GM23338 (cell line): ENCODE measurements around the gene TBX1.

Source experiments
- CREB1 ChIP-seq: fragments of 250-450 bp; sonication (Bioruptor Pico); IDR thresholded peaks from 2 replicates; pipeline ENCODE4 v1.5.0; 2020; ENCODE audit warnings: low read depth, mild to moderate bottlenecking, moderate library complexity
- CTCF ChIP-seq, 2 experiments: fragments of 200-600 bp in 1 of 2; sonication (generic) in 1 of 2; conservative IDR thresholded peaks; 2 replicates each; pipeline versions ENCODE4 v1.5.1 to v1.6.1; 2016 to 2017; ENCODE audit warnings: antibody characterized with exemption in 2 of 2, low read depth in 2 of 2, mild to moderate bottlenecking in 2 of 2, moderate library complexity in 1 of 2
- EZH2 ChIP-seq: fragments of 200-600 bp; sonication (generic); IDR thresholded peaks from one replicate; pipeline ENCODE4 v1.8.0; 2017; ENCODE audit warnings: antibody characterized with exemption, mild to moderate bottlenecking, low read depth; ENCODE audit not compliant: unreplicated experiment
- EZH2phosphoT487 ChIP-seq: fragments of 200-600 bp; sonication (generic); IDR thresholded peaks from one replicate; pipeline ENCODE4 v1.8.1; 2018; ENCODE audit warnings: antibody characterized with exemption; ENCODE audit not compliant: unreplicated experiment
- JUNB ChIP-seq: IDR thresholded peaks from one replicate; pipeline ENCODE4 v1.6.1; 2016; ENCODE audit warnings: antibody characterized with exemption; ENCODE audit not compliant: unreplicated experiment
- POLR2AphosphoS5 ChIP-seq: IDR thresholded peaks from 2 replicates; pipeline ENCODE4 v1.6.1; 2016; ENCODE audit warnings: antibody characterized with exemption, low read depth
- REST ChIP-seq: IDR thresholded peaks from one replicate; pipeline ENCODE4 v1.6.1; 2018; ENCODE audit warnings: antibody characterized with exemption; ENCODE audit not compliant: unreplicated experiment
- STAT1 ChIP-seq: IDR thresholded peaks from one replicate; pipeline ENCODE4 v1.6.1; 2016; ENCODE audit warnings: antibody characterized with exemption; ENCODE audit not compliant: unreplicated experiment
- ZNF114 ChIP-seq: fragments of 250-450 bp; sonication (Bioruptor Pico); IDR thresholded peaks from 2 replicates; pipeline ENCODE4 v1.5.0; 2020; ENCODE audit warnings: mild to moderate bottlenecking, moderate library complexity
- TF ChIP-seq, protein P1 (sequence below): IDR thresholded peaks from 2 replicates; pipeline ENCODE4 v1.6.1; 2016; ENCODE audit warnings: antibody characterized with exemption

DNA sequence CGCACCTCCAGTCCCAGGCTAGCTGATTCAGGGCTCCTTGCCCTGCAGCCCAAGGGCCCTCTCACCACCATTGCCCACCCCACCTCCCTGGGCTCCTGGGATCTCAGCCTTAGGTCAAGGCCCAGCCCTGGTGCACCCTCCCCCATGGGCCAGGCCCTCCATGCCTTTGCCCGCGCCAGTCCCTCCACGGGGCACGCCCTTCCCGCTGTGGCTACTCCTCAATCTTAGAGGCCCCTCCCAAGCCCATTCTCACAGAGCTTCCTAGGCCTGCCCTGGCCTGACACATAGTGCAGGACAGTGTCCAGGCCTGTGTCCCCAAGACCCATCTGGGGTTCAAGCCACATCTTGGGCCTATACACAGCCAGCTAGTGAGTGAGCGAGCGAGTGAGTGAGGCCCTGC is 30.4 kb upstream of the TBX1 start:
- TF ChIP-seq CTCF (conservative IDR thresholded peaks at IDR 0.05; ENCODE audit: low read depth in 2 of 2), result no peak
- no peak for TF ChIP-seq JUNB
- no peak for TF ChIP-seq POLR2AphosphoS5
- no peak for TF ChIP-seq STAT1
- no peak for TF ChIP-seq CREB1 (CRISPR knock-in tag)
- TF ChIP-seq EZH2, result no peak
- no peak for TF ChIP-seq EZH2phosphoT487
- TF ChIP-seq REST, result no peak
- TF ChIP-seq, protein P1, sequence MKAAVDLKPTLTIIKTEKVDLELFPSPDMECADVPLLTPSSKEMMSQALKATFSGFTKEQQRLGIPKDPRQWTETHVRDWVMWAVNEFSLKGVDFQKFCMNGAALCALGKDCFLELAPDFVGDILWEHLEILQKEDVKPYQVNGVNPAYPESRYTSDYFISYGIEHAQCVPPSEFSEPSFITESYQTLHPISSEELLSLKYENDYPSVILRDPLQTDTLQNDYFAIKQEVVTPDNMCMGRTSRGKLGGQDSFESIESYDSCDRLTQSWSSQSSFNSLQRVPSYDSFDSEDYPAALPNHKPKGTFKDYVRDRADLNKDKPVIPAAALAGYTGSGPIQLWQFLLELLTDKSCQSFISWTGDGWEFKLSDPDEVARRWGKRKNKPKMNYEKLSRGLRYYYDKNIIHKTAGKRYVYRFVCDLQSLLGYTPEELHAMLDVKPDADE, result no peak
- no peak for TF ChIP-seq ZNF114 (CRISPR knock-in tag)
